22Rv1 (cell line): ENCODE data around the gene RNF175.

Experiments
- CTCF ChIP-seq: fragments of 450-650 bp; IDR thresholded peaks from 2 replicates; pipeline ENCODE4 v1.5.1; 2017; ENCODE audit warnings: mild to moderate bottlenecking
- ZFX ChIP-seq: fragments of 450-650 bp; IDR thresholded peaks from 2 replicates; pipeline ENCODE4 v1.6.1; 2017; ENCODE audit warnings: antibody characterized with exemption, borderline replicate concordance

GRCh38 chr4:153789741-153790499 lies 30.1 kb upstream of the RNF175 start:
- no peak for TF ChIP-seq CTCF
- no peak for TF ChIP-seq ZFX
